ENCODE data around the gene WDPCP. TPM values are rescaled to one million over a fixed set of nuclear protein-coding genes. Genes with fewer than 3 reads are reported as not detected.

The WDPCP gene
- polyA plus RNA-seq, 1 of the 3 experiments (the other 2 are of a cell fraction), result 3.1 TPM

DNA sequence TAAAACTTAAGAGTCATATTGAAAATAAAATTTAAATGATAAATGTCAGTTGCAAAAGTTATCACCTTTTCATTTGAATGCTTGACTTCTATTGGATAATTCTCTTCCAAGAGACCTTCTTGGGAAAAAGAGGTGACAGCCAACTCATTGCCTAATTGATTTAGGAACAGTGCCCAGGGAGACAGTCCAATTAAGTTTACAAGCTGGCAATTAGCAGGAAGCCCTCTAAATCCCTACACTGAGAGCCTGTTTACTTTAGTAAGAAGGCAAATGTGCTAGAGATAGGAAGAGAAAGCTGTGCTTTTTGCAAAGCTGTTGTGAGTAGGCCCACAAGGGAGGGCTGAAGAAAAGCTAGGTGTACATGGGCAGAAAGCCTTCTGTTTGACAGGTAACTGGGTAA, 189.1 kb downstream of the WDPCP start:
- H3F3A ChIP-seq (replicated peaks; ENCODE audit: insufficient read depth), result no peaks in the 10 kb centered on the region
- no peak overlapping the region for H3K4me3 ChIP-seq (ENCODE audit: low read depth in 2 of 2, low read length in 1 of 2)
- H3K36me3 ChIP-seq (replicated peaks in 1 of 2; ENCODE audit: control insufficient read depth in 1 of 2, insufficient read depth in 2 of 2, low read length in 1 of 2), result peaks cover 0 to 6% of the 10 kb centered on the region in 2 experiments
- no peaks in the 10 kb centered on the region for H3K9me3 ChIP-seq
- ChIA-PET CTCF (interaction anchor here (1.0 kb wide), 1 partner anchor 38 kb away, joined by 3 read pairs; no protein-coding TSS in a partner anchor), POLR2A (no interaction called here)
- H3K9ac ChIP-seq, result no peak overlapping the region
- H3K4me2 ChIP-seq, result no peak overlapping the region
- no peak for DNase-seq
- H3K27me3 ChIP-seq (ENCODE audit: insufficient read depth), result no peaks in the 10 kb centered on the region
- TF ChIP-seq, protein P1, sequence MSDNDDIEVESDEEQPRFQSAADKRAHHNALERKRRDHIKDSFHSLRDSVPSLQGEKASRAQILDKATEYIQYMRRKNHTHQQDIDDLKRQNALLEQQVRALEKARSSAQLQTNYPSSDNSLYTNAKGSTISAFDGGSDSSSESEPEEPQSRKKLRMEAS (IDR thresholded peaks at IDR 0.05; ENCODE audit: low read depth), result no peak
- TF ChIP-seq MXI1 (IDR thresholded peaks at IDR 0.05; ENCODE audit: low read depth, low read length) (no peak), EP300 (IDR thresholded peaks at IDR 0.05; ENCODE audit: borderline replicate concordance in 1 of 2, low read depth in 1 of 2, low read length in 1 of 2) (no peak), FOSL2 (IDR thresholded peaks at IDR 0.05; ENCODE audit: borderline replicate concordance, low read depth) (no peak), RFX5 (IDR thresholded peaks at IDR 0.05; ENCODE audit: low read length) (no peak), TAF1 (IDR thresholded peaks at IDR 0.05; ENCODE audit: borderline replicate concordance, low read depth, low read length) (no peak), SMC3 (IDR thresholded peaks at IDR 0.05; ENCODE audit: low read depth, low read length) (no peak), ELF1 (IDR thresholded peaks at IDR 0.05) (no peak), POLR2AphosphoS5 (IDR thresholded peaks at IDR 0.05; ENCODE audit: low read depth, low read length) (no peak)
- TF ChIP-seq, protein P2, sequence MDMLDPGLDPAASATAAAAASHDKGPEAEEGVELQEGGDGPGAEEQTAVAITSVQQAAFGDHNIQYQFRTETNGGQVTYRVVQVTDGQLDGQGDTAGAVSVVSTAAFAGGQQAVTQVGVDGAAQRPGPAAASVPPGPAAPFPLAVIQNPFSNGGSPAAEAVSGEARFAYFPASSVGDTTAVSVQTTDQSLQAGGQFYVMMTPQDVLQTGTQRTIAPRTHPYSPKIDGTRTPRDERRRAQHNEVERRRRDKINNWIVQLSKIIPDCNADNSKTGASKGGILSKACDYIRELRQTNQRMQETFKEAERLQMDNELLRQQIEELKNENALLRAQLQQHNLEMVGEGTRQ (IDR thresholded peaks at IDR 0.05; ENCODE audit: borderline replicate concordance, low read depth, low read length), result no peak
- no peaks in the 10 kb centered on the region for H3K9me2 ChIP-seq
- no peaks in the 10 kb centered on the region for H3K4me1 ChIP-seq (ENCODE audit: control insufficient read depth in 1 of 2, insufficient read depth in 2 of 2, low read depth in 1 of 2, low read length in 1 of 2)
- H2AFZ ChIP-seq (ENCODE audit: low read depth), result no peak overlapping the region
- no peak overlapping the region for H3K27ac ChIP-seq (ENCODE audit: low read depth in 2 of 2, low read length in 1 of 2)
- H4K20me1 ChIP-seq (ENCODE audit: insufficient read depth), result no peaks in the 10 kb centered on the region
- no peaks in the 10 kb centered on the region for H3K79me2 ChIP-seq (ENCODE audit: insufficient read depth)

DNA sequence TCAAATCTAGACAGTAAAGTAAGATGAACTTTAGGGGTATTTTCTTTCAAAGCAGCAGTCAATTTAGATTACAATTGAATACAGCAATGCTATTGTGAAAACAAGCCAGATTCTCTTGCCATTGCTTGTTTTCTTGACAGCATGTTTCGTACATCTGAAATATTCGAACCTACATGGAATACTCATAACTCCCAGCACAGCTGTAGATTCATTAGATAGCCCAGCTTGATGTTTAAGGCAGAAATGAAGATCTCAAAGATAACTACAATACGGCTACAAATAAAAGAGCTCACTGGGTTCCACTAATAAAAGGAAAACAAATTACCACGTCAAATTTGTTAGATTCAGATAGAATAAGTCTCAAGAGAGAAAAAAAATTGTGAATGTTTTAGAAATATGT, 208.8 kb downstream of the WDPCP start:
- no peaks in the 10 kb centered on the region; a peak in 1 of 4 replicates for H3K4me1 ChIP-seq (ENCODE audit: control insufficient read depth in 1 of 2, insufficient read depth in 2 of 2, low read depth in 1 of 2, low read length in 1 of 2)
- no peak overlapping the region for H3K27ac ChIP-seq (ENCODE audit: low read depth in 2 of 2, low read length in 1 of 2)
- POLR2A ChIA-PET, result no interaction called here
- peaks cover 4% of the 10 kb centered on the region for H3F3A ChIP-seq (replicated peaks; ENCODE audit: insufficient read depth)
- no peak overlapping the region for H3K9ac ChIP-seq
- CTCF ChIA-PET, result interaction anchor here (1.2 kb wide), 1 partner anchor 324 kb away, joined by 3 read pairs; no protein-coding TSS in a partner anchor
- TF ChIP-seq EZH2phosphoT487 (IDR thresholded peaks at IDR 0.05; ENCODE audit: borderline replicate concordance, low read depth) (no peak), GABPA (IDR thresholded peaks at IDR 0.05; ENCODE audit: low read depth) (no peak), MXI1 (IDR thresholded peaks at IDR 0.05; ENCODE audit: low read depth, low read length) (no peak), EP300 (IDR thresholded peaks at IDR 0.05; ENCODE audit: borderline replicate concordance in 1 of 2, low read depth in 1 of 2, low read length in 1 of 2) (no peak), RCOR1 (IDR thresholded peaks at IDR 0.05; ENCODE audit: low read length) (no peak), ELF1 (IDR thresholded peaks at IDR 0.05) (no peak), CHD2 (IDR thresholded peaks at IDR 0.05; ENCODE audit: low read length, partially characterized antibody) (no peak)
- H3K36me3 ChIP-seq (replicated peaks in 1 of 2; ENCODE audit: control insufficient read depth in 1 of 2, insufficient read depth in 2 of 2, low read length in 1 of 2), result no peaks in the 10 kb centered on the region
- 89% methylated on average over 4 of the region's 4 CpGs for WGBS (ENCODE audit: low lambda C conversion rate)
- H4K20me1 ChIP-seq (ENCODE audit: insufficient read depth), result no peaks in the 10 kb centered on the region
- no peak overlapping the region for H2AFZ ChIP-seq (ENCODE audit: low read depth)
- H3K9me3 ChIP-seq, result no peaks in the 10 kb centered on the region
- H3K4me2 ChIP-seq, result no peak overlapping the region
- H3K27me3 ChIP-seq (ENCODE audit: insufficient read depth), result no peaks in the 10 kb centered on the region
- H3K79me2 ChIP-seq (ENCODE audit: insufficient read depth), result no peaks in the 10 kb centered on the region
- no peak for DNase-seq
- H3K9me2 ChIP-seq, result no peaks in the 10 kb centered on the region
- H3K4me3 ChIP-seq (ENCODE audit: low read depth in 2 of 2, low read length in 1 of 2), result no peak overlapping the region
